Endothelial cell of umbilical vein (primary cell): ENCODE data around the gene BID. TPM values are rescaled to one million over a fixed set of nuclear protein-coding genes. Genes with fewer than 3 reads are reported as not detected.

Source experiments
- BruUV-seq: library from RNA; stranded (reverse); fragments of 400-500 nt; replicated peaks from 2 replicates; lab custom pipeline; 2021; lab: Mats Ljungman, UMichigan
- CTCF ChIA-PET: fragments of 300-600, 350-600 bp; sonication (Branson Sonifier 250); formaldehyde crosslinking; loops from one replicate; lab custom pipeline; 2021; ENCODE audit warnings: antibody characterized with exemption, inconsistent platforms; lab: Charles Lee
- POLR2A ChIA-PET: fragments of 300-600, 350-600 bp; sonication (Branson Sonifier 250); formaldehyde crosslinking; loops from one replicate; lab custom pipeline; 2021; ENCODE audit warnings: antibody characterized with exemption, inconsistent platforms; lab: Charles Lee
- DNase-seq: peaks from one replicate; pipeline ENCODE4 v3.0.0-alpha.2; 2011; ENCODE audit warnings: low read depth, low spot score
- FAIRE-seq: peaks from 2 replicates; lab custom pipeline; 2011; peaks lifted over from hg19 to GRCh38; lab: Jason Lieb, UNC
- H2AFZ ChIP-seq: 2 replicates; pipeline ENCODE4 v1.6.0; 2012; ENCODE audit warnings: low read depth, low read length, control low read depth, inconsistent platforms
- H3K27ac ChIP-seq: 2 replicates; pipeline ENCODE4 v1.5.1; 2011; ENCODE audit warnings: low read depth, mild to moderate bottlenecking, control low read depth, low read length, moderate library complexity; ENCODE audit not compliant: insufficient read depth
- H3K27me3 ChIP-seq, 2 experiments: 2 replicates each; pipeline versions ENCODE4 v1.6.0 to v1.6.1; 2011; ENCODE audit warnings: low read length in 2 of 2, mixed read lengths in 1 of 2; ENCODE audit not compliant: control insufficient read depth in 2 of 2, insufficient read depth in 2 of 2
- H3K36me3 ChIP-seq, 2 experiments: 2 replicates in 1 of 2; 3 replicates in 1 of 2; pipeline ENCODE4 v1.5.1; 2011; ENCODE audit warnings: low read length in 2 of 2, mild to moderate bottlenecking in 1 of 2, moderate library complexity in 1 of 2; ENCODE audit not compliant: control insufficient read depth in 2 of 2, insufficient read depth in 2 of 2; ENCODE audit errors: extremely low read depth in 1 of 2
- H3K4me1 ChIP-seq: 3 replicates; pipeline ENCODE4 v1.5.1; 2011; ENCODE audit warnings: mild to moderate bottlenecking, low read length; ENCODE audit not compliant: control insufficient read depth, insufficient read depth; ENCODE audit errors: extremely low read depth
- H3K4me2 ChIP-seq: 2 replicates; pipeline ENCODE4 v1.6.1; 2011; ENCODE audit warnings: low read length, control low read depth, mixed read lengths; ENCODE audit not compliant: insufficient read depth
- H3K4me3 ChIP-seq, 3 experiments: fragments of 200-600 bp in 1 of 3; sonication (generic), shearing (Covaris generic) in 1 of 3; replicated peaks in 1 of 3; 2 replicates each; pipeline ENCODE4 v1.5.1; 2011 to 2016; ENCODE audit warnings: control low read depth in 3 of 3, low read length in 3 of 3, mild to moderate bottlenecking in 2 of 3, inconsistent platforms in 1 of 3, low read depth in 1 of 3, moderate library complexity in 1 of 3; ENCODE audit not compliant: insufficient read depth in 1 of 3
- H3K79me2 ChIP-seq: 2 replicates; pipeline ENCODE4 v1.6.0; 2012; ENCODE audit warnings: low read length, inconsistent platforms; ENCODE audit not compliant: control insufficient read depth, insufficient read depth
- H3K9ac ChIP-seq: replicated peaks from 2 replicates; pipeline ENCODE3; 2011; ENCODE audit warnings: low read length, control low read depth; ENCODE audit not compliant: insufficient read depth; ENCODE audit errors: extremely low read depth
- H3K9me1 ChIP-seq: replicated peaks from 3 replicates; pipeline ENCODE4 v1.6.0; 2011; ENCODE audit warnings: mild to moderate bottlenecking, low read length; ENCODE audit not compliant: control insufficient read depth, insufficient read depth; ENCODE audit errors: extremely low read depth
- H3K9me3 ChIP-seq: replicated peaks from 2 replicates; pipeline ENCODE4 v1.5.1; 2012; ENCODE audit warnings: low read length, inconsistent platforms; ENCODE audit not compliant: control insufficient read depth, insufficient read depth
- H4K20me1 ChIP-seq: replicated peaks from 2 replicates; pipeline ENCODE3; 2011; ENCODE audit warnings: mild to moderate bottlenecking, low read length; ENCODE audit not compliant: control insufficient read depth, insufficient read depth; ENCODE audit errors: extremely low read depth
- EZH2 ChIP-seq: IDR thresholded peaks from 2 replicates; pipeline ENCODE4 v1.6.1; 2012; ENCODE audit warnings: borderline replicate concordance, low read depth, mild to moderate bottlenecking, moderate library complexity, low read length, inconsistent platforms; ENCODE audit not compliant: severe bottlenecking
- FOS ChIP-seq: IDR thresholded peaks from 2 replicates; pipeline ENCODE4 v1.6.1; 2011; ENCODE audit warnings: mild to moderate bottlenecking, low read length, moderate library complexity, borderline replicate concordance; ENCODE audit not compliant: insufficient read depth
- GATA2 ChIP-seq: IDR thresholded peaks from 2 replicates; pipeline ENCODE4 v1.7.0; 2011; ENCODE audit warnings: low read depth, mild to moderate bottlenecking, moderate library complexity, mixed read lengths, low read length; ENCODE audit not compliant: insufficient read length, insufficient read depth
- JUN ChIP-seq: IDR thresholded peaks from 2 replicates; pipeline ENCODE4 v1.6.1; 2011; ENCODE audit warnings: borderline replicate concordance, low read depth; ENCODE audit not compliant: insufficient read length, insufficient read depth
- MYC ChIP-seq: IDR thresholded peaks from one replicate; pipeline ENCODE4 v1.6.1; 2011; ENCODE audit warnings: mild to moderate bottlenecking, low read depth, low read length
- POLR2A ChIP-seq: IDR thresholded peaks from 2 replicates; pipeline ENCODE4 v1.6.1; 2012; ENCODE audit warnings: low read depth, mild to moderate bottlenecking, control low read depth, low read length
- dilution Hi-C: fragments of 300-500 bp; cut with MboI; formaldehyde crosslinking; loops from one replicate; pipeline ENCODE4 v1.15.0; 2019; ENCODE audit warnings: low sequenced_read_pairs; ENCODE audit not compliant: extremely low pct_ligation_motif_present
- intact Hi-C: fragments of 100-400 bp; cut with micrococcal nuclease; formaldehyde crosslinking; loops from one replicate; pipeline ENCODE4 v1.10.0; 2022
- polyA plus RNA-seq, 4 experiments: library from polyadenylated mRNA; depleted of rRNA in 3 of 4; stranded (reverse) in 3 of 4; unstranded in 1 of 4; fragments of >200 nt; gene quantifications; 2 replicates each; pipeline versions ENCODE4 v1.2.1 to v1.2.3, GENCODE V29; 2011 to 2012; ENCODE audit warnings: missing spikeins in 1 of 4
- total RNA-seq: library from RNA; stranded (reverse); gene quantifications from 2 replicates; pipeline ENCODE4 v1.2.3, GENCODE V29; 2021
- TF ChIP-seq, protein P1 (sequence below), 2 donors: IDR thresholded peaks; 1 replicate in 1 of 2; 2 replicates in 1 of 2; pipeline ENCODE4 v1.5.1; 2011; ENCODE audit warnings: low read length in 2 of 2, mild to moderate bottlenecking in 2 of 2, moderate library complexity in 2 of 2, control low read depth in 1 of 2, inconsistent platforms in 1 of 2, low read depth in 1 of 2; ENCODE audit not compliant: insufficient read depth in 1 of 2; ENCODE audit errors: extremely low read depth in 1 of 2
- TF ChIP-seq, protein P2 (sequence below): IDR thresholded peaks from 2 replicates; pipeline ENCODE4 v1.6.1; 2011; ENCODE audit not compliant: insufficient read depth, insufficient read length

BID gene
- total and polyA plus RNA-seq, 2 donors (not counting 3 experiments of a cell fraction or from before 2014, with no cell fraction given): 39.0 to 119 TPM

DNA sequence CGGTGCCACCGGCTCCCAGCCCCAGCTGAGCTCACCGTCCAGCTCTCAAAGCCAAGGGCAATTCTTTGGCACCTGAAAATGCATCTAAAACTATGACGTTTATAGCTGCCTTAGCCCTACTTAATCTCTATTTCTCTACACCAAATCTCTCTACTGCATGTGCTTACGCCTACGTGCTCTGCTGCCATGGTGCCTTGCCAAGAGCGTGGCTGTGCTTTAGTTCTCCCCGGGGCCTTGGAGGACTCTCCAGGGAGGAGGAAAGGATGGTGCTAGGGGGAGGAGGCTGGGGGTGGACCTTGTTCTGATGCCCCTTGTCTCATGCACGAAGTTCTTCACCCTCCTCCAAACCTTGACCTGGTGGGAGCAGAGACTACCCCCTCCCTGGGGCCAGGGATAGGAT lies 9.0 kb upstream of the BID start:
- POLR2A ChIA-PET: no interaction called here
- H3K9me1 ChIP-seq: no peaks in the 10 kb centered on the region
- no peak for DNase-seq

GRCh38 chr22:17782621-17783020 lies 8.4 kb upstream of the BID start:
- ChIA-PET CTCF (interaction anchor here (1.2 to 6.1 kb wide), 3 partner anchors 12 to 40 kb away, joined by 3 to 99 read pairs (median 9); no protein-coding TSS in a partner anchor), POLR2A (no interaction called here)
- intact Hi-C loops (no loop called here), dilution Hi-C loops (no loop called here)
- Histone ChIP-seq H4K20me1 (no peaks in the 10 kb centered on the region), H3K9me3 (no peaks in the 10 kb centered on the region), H3K27ac (no peak overlapping the region), H2AFZ (no peak overlapping the region), H3K27me3 (no peaks in the 10 kb centered on the region), H3K9me1 (no peaks in the 10 kb centered on the region), H3K4me1 (peaks cover 9% of the 10 kb centered on the region), H3K36me3 (no peaks in the 10 kb centered on the region), H3K4me3 (no peak overlapping the region), H3K79me2 (no peaks in the 10 kb centered on the region), H3K9ac (no peak overlapping the region), H3K4me2 (no peak overlapping the region)
- DNase-seq (no peak), FAIRE-seq (no peak)
- TF ChIP-seq EZH2 (no peak), MYC (no peak), FOS (no peak), JUN (no peak), GATA2 (no peak), POLR2A (no peak)
- TF ChIP-seq, protein P1, sequence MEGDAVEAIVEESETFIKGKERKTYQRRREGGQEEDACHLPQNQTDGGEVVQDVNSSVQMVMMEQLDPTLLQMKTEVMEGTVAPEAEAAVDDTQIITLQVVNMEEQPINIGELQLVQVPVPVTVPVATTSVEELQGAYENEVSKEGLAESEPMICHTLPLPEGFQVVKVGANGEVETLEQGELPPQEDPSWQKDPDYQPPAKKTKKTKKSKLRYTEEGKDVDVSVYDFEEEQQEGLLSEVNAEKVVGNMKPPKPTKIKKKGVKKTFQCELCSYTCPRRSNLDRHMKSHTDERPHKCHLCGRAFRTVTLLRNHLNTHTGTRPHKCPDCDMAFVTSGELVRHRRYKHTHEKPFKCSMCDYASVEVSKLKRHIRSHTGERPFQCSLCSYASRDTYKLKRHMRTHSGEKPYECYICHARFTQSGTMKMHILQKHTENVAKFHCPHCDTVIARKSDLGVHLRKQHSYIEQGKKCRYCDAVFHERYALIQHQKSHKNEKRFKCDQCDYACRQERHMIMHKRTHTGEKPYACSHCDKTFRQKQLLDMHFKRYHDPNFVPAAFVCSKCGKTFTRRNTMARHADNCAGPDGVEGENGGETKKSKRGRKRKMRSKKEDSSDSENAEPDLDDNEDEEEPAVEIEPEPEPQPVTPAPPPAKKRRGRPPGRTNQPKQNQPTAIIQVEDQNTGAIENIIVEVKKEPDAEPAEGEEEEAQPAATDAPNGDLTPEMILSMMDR (IDR thresholded peaks at IDR 0.05; ENCODE audit: extremely low read depth in 1 of 2, insufficient read depth in 1 of 2, low read depth in 1 of 2, low read length in 2 of 2): no peak
- TF ChIP-seq, protein P2, sequence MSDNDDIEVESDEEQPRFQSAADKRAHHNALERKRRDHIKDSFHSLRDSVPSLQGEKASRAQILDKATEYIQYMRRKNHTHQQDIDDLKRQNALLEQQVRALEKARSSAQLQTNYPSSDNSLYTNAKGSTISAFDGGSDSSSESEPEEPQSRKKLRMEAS: no peak
- no TSS peak for BruUV-seq

More for the DNA sequence above, 9.0 kb upstream of the BID start:
- H3K79me2 ChIP-seq: no peaks in the 10 kb centered on the region
- no peak overlapping the region for H3K4me2 ChIP-seq
- no peak overlapping the region for H3K27ac ChIP-seq
- no peak overlapping the region for H2AFZ ChIP-seq
- peaks cover 9% of the 10 kb centered on the region for H3K4me1 ChIP-seq
- dilution Hi-C loops: no loop called here
- H3K27me3 ChIP-seq: no peaks in the 10 kb centered on the region
- H3K9ac ChIP-seq: no peak overlapping the region
- H3K4me3 ChIP-seq: no peak overlapping the region
- no peaks in the 10 kb centered on the region for H4K20me1 ChIP-seq
- H3K36me3 ChIP-seq: peaks cover 0 to 3% of the 10 kb centered on the region in 2 experiments
- CTCF ChIA-PET: interaction anchor here (1.1 to 6.1 kb wide), 3 partner anchors 29 to 293 kb away, joined by 3 to 99 read pairs (median 4); no protein-coding TSS in a partner anchor
- BruUV-seq: no TSS peak
- no peak for TF ChIP-seq JUN
- no peaks in the 10 kb centered on the region for H3K9me3 ChIP-seq
- FAIRE-seq: no peak
- intact Hi-C loops: no loop called here
